ENCODE measurements around the gene ERRFI1. TPM values are rescaled to one million over a fixed set of nuclear protein-coding genes. Genes with fewer than 3 reads are reported as not detected.

The ERRFI1 gene
- total and polyA plus RNA-seq, 10 of the 15 experiments (the other 5 are each of a cell fraction or from before 2014, with no cell fraction given): 0.90 to 6.5 (median 3.1) TPM

DNA sequence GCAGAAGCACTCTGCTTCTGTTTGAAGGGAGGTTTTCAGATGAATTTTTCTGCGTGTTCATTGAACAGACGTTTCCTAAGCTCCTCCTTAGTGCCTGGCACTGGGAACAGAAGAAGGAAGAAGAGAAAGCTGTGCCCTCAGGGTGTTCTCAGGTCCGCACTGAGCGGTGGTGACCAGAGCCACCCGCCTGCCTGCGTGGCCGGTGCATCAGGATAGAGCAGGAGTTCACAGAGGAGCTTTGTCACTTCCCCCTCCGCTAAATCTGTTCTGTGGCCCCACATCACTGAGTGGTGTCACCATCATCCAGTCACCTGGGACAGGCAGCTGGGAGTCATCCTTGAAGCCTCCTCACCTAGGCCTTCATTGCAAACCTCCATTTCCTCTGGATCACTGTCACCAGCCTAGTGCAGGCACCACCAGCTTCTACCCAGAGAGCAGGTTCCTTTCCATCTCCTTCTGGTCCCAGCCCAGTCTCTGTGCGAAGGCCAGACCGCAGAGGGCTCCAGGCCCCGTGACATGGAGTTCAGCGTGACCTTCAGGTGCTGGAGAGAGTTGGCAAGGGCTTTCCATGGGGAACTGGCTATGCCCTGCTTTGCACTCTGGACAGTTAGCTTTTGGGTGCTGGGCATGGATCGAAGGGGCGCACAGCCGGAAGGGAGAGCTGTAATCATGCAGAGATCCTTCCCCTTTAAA lies 42.9 kb downstream of the ERRFI1 start:
- no peak for FAIRE-seq
- in situ Hi-C loops (cut with MboI) (no loop called here), intact Hi-C loops (cut with micrococcal nuclease; ENCODE audit: unreplicated experiment) (loop anchor here (2.0 to 5.0 kb wide), 3 partner anchors 34 to 366 kb away; no protein-coding TSS in a partner anchor)
- Histone ChIP-seq H3K79me2 (ENCODE audit: control insufficient read depth, insufficient read depth, low read length) (no peaks in the 10 kb centered on the region; the same call in 1 of the 2 replicates), H3K9me3 (replicated peaks; ENCODE audit: control insufficient read depth, insufficient read depth, low read length) (no peaks in the 10 kb centered on the region), H3K36me3 (ENCODE audit: control insufficient read depth in 2 of 2, insufficient read depth in 2 of 2, low read length in 1 of 2) (peaks cover 31 to 46% of the 10 kb centered on the region in 2 experiments), H3K27ac (ENCODE audit: control insufficient read depth, insufficient read depth) (no peak overlapping the region), H4K20me1 (ENCODE audit: control insufficient read depth, insufficient read depth) (no peaks in the 10 kb centered on the region; the same call in 1 of the 2 replicates), H3K4me2 (ENCODE audit: control insufficient read depth, insufficient read depth) (no peak overlapping the region), H2AFZ (ENCODE audit: control insufficient read depth, low read depth, low read length) (no peak overlapping the region), H3K4me3 (no peak overlapping the region), H3K4me1 (ENCODE audit: control insufficient read depth, insufficient read depth, low read length) (peaks cover 4% of the 10 kb centered on the region; the same call in 1 of the 2 replicates), H3K27me3 (replicated peaks in 1 of 2; ENCODE audit: control insufficient read depth in 2 of 2, insufficient read depth in 2 of 2, low read length in 1 of 2) (no peaks in the 10 kb centered on the region), H3K9ac (ENCODE audit: control insufficient read depth, insufficient read depth, low read length) (no peak overlapping the region)
- ATAC-seq: no peak
- SMC1A ChIA-PET (ENCODE audit: uncharacterized antibody, unreplicated experiment): interaction anchor here (1.0 to 6.1 kb wide), 9 partner anchors 11 to 1218 kb away, joined by 3 to 58 read pairs (median 3); no protein-coding TSS in a partner anchor
- POLR2A ChIA-PET: no interaction called here
- CTCF ChIA-PET: interaction anchor here (0.5 to 13.3 kb wide), 18 partner anchors 8 to 489 kb away, joined by 3 to 263 read pairs (median 4); no protein-coding TSS in a partner anchor
- 93% methylated on average over 15 of the region's 15 CpGs for WGBS (ENCODE audit: insufficient coverage, insufficient replicate concordance, low lambda C conversion rate, missing lambda C conversion rate)
- RAD21 ChIA-PET (ENCODE audit: unreplicated experiment): interaction anchor here (0.6 to 2.7 kb wide), 6 partner anchors 29 to 332 kb away, joined by 3 to 13 read pairs (median 4); no protein-coding TSS in a partner anchor
- no peak for DNase-seq (ENCODE audit: low read depth, low spot score)
- TF ChIP-seq POU2F2 (IDR thresholded peaks at IDR 0.05; ENCODE audit: borderline replicate concordance, low read depth, low read length) (no peak), WRNIP1 (IDR thresholded peaks at IDR 0.05; ENCODE audit: borderline replicate concordance, low read depth, low read length) (no peak), NFYB (IDR thresholded peaks at IDR 0.05; ENCODE audit: insufficient read depth, low read depth, low read length) (no peak), EGR1 (IDR thresholded peaks at IDR 0.05; ENCODE audit: borderline replicate concordance in 1 of 2, low read depth in 2 of 2, low read length in 2 of 2) (no peak), ZSCAN29 (IDR thresholded peaks at IDR 0.05) (no peak), FOXM1 (IDR thresholded peaks at IDR 0.05; ENCODE audit: low read depth, low read length) (no peak), BACH1 (IDR thresholded peaks at IDR 0.05; ENCODE audit: borderline replicate concordance) (no peak), TCF12 (IDR thresholded peaks at IDR 0.05; ENCODE audit: low read depth, low read length) (no peak)
- TF ChIP-seq, protein P1, sequence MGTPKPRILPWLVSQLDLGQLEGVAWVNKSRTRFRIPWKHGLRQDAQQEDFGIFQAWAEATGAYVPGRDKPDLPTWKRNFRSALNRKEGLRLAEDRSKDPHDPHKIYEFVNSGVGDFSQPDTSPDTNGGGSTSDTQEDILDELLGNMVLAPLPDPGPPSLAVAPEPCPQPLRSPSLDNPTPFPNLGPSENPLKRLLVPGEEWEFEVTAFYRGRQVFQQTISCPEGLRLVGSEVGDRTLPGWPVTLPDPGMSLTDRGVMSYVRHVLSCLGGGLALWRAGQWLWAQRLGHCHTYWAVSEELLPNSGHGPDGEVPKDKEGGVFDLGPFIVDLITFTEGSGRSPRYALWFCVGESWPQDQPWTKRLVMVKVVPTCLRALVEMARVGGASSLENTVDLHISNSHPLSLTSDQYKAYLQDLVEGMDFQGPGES (IDR thresholded peaks at IDR 0.05): no peak
- no TSS peak for BruUV-seq (replicated peaks)

All from GM12878 (cell line).